GM19395 (cell line): ENCODE measurements around the gene WNT5A.

Experiments used
- ATAC-seq: cut with Tn5 transposase; IDR thresholded peaks from one replicate; pipeline ENCODE4 v1.9.1; 2021; ENCODE audit warnings: mild to moderate bottlenecking, moderate library complexity; ENCODE audit not compliant: unreplicated experiment

The WNT5A gene

DNA sequence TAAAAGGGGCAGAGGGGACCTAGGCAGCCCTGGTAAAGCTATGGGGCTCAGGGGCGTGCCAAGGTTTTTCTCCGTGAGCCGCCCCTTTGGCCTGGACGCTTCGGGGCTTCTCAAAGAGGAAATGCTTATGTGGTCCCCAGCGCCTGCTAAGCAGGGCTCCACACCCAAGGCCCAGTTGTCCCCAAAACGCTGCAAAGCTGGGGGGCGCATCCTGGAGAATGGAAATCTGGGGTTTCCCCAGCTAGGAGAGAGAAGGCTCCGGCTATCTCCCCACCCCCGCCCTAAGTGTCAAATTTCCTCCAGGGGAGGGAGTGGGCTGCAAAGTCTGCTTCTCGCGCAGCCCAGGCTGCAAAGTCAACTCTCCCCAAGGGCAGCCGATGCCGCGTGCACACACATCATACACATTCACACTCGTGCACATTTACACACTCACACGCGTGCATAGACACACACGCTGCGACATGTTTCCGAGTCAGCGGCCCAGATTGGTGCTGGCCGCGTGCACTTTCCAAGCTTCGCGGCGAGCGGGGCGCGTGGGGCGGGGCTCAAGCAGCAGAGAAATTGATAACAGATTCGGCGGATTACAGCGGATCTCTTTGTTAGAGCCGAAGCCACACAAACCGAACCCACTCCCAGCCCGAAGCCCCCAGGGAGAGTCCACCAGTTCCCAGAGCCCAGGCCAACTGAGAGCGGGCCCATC is 4.5 kb downstream of the WNT5A start:
- no peak for ATAC-seq

- ATAC-seq = no peak
Observed at GRCh38 chr3:55481744-55482495, 5.2 kb downstream of the WNT5A start.

GRCh38 chr3:55480911-55481743 is 6.0 kb downstream of the WNT5A start:
- no peak for ATAC-seq

GRCh38 chr3:55477306-55478303 is 9.5 kb downstream of the WNT5A start:
- no peak for ATAC-seq

DNA sequence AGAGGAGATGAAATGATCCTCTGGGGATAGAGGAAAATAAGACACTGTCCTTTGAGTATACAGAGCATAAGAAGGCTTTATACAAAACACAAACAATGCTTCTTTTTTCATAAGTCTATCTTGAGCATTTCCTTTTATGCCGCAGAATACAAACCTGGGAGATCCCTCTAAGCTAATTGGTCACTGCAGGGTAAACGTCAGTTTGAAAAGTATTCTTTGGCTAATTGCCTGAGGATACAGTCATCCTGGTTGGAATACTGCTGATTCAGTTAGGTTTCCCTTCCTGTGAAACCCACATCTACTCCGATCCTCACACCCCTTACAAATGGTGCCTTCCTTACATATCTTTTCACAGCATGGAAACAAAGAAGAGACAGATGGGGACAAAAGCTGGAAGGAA is 10.6 kb downstream of the WNT5A start:
- ATAC-seq = no peak

- ATAC-seq = no peak
Observed at GRCh38 chr3:55474213-55474632, 12.9 kb downstream of the WNT5A start.

- no peak for ATAC-seq
Observed at GRCh38 chr3:55473788-55474187, 13.3 kb downstream of the WNT5A start.

- no peak for ATAC-seq
Observed at GRCh38 chr3:55471522-55472280, 15.4 kb downstream of the WNT5A start.

DNA sequence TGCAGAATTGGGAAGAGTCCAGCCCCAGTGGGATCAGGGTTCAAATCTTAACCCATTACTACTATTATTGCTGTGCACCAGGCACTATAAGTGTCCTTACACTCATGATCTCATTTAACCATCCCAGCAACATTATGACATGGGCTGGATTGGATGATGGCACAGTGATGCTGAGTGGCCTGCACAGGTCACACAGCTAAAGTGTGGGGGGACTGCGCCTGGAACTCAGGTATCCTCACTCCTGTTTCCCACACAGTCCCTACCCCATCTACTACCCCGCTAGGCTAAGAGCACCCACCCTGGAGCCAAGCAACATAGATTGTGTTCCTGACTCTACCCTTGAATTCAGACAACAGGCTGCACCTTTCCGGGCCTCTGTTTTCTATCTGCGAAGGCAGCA is 16.0 kb downstream of the WNT5A start:
- no peak for ATAC-seq

GRCh38 chr3:55469957-55470526 is 17.1 kb downstream of the WNT5A start:
- ATAC-seq = no peak

GRCh38 chr3:55468251-55468650 is 18.9 kb downstream of the WNT5A start:
- no peak for ATAC-seq

- no peak for ATAC-seq
Observed at GRCh38 chr3:55467099-55467498, 20.0 kb downstream of the WNT5A start.

- ATAC-seq = no peak
Observed at GRCh38 chr3:55466526-55466925, 20.6 kb downstream of the WNT5A start.

DNA sequence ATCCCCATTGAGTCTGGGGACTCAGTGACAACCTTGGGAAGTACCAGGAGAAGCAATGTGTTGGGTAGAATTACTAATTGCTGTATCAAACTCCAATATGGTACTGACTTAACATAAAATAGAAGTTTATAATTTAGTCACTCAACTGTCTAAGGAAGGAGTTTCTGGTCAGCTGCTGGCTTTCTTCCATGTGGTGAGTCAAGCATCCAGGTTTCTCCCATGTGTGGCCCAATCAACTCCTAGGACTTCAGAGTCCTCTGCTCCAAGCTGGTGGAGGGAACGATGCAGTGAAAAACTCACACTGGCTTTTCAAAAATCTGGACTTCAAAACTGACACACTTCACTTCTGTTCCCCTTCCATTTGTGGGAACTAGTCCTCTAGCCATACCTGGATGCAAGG is 25.2 kb downstream of the WNT5A start:
- ATAC-seq = no peak

GRCh38 chr3:55459838-55460237 is 27.3 kb downstream of the WNT5A start:
- no peak for ATAC-seq

DNA sequence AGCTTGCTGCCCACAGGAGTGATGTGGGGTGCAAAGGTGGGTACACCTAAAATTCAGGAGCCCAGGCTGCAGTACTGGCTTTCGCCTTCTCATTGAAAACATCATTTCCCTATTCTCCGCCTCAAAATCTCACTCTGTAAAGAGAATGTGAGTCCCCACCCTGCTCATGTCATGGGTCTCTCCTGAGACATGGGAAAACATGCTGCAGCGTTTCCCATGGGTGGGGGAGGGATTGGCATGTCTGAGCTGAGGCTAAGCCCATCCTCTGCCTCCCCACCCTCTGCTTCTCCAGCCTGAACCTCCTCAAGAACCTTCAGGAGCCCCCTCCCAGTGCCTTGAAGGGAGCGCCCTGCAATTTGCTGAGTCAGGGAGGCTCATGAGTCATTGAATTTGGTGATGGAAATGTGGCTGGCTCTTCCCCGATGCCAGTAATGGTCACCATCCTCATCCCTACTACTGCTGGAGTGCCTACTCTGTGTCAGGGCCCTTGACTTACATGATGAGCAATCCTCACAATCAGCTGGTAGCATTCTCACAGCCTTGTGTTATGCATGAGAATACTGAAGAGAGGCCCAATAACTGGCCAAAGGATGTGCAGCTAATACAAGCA is 28.8 kb downstream of the WNT5A start:
- no peak for ATAC-seq

GRCh38 chr3:55455915-55456314 is 31.2 kb downstream of the WNT5A start:
- no peak for ATAC-seq

DNA sequence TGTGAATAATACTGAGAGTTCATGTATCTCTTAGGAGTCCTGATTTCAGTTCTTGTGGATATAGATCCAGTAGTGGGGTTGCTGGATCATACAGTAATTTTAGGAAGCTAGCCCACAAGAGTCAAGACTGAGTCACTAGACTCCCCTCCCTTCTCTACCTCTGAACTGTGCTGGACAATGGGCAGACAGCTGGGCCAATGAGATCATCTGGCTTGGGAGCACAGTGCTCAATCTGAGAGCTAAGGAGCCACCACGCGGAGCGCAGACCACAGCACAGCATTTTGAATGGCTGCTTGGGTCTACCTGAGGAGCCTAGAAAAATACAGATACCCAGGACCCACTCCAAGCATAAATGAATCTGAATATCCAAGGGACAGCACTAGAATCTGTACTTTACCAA is 32.5 kb downstream of the WNT5A start:
- ATAC-seq = no peak
